ENCODE results near the gene ARHGAP42. TPM values are rescaled to one million over a fixed set of nuclear protein-coding genes. Genes with fewer than 3 reads are reported as not detected.

ARHGAP42 gene
- total and polyA plus RNA-seq, 4 donors: 3.8 to 17.2 (median 12.0) TPM

DNA sequence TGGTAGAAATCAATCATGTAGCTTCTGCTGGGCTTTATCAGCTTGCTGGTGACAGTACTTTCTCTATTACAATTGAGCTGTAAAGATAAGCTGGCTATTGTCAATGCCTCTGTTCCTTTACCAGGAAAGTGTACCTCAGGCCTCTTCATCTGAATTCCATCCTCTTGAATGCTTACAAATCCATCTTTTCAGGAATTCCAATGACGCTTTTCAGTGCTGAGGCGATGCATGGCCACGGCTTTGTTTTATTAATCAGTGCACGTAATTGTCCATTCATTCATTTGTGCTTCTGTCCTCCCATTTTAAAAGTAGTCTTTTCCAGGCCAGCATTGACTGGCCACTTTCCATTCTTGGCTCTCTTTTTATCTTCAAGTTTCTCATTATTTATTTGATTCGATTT is 240.5 kb downstream of the ARHGAP42 start:
- 87% methylated on average over 5 of the region's 5 CpGs for WGBS
- no peaks in the 10 kb centered on the region for H3K4me1 ChIP-seq (ENCODE audit: control insufficient read depth in 4 of 4, insufficient read depth in 4 of 4, low read length in 3 of 4)

GRCh38 chr11:100928426-100928825 is 241.3 kb downstream of the ARHGAP42 start:
- Histone ChIP-seq H3K36me3 (ENCODE audit: control insufficient read depth in 4 of 4, insufficient read depth in 3 of 4, low read depth in 1 of 4, low read length in 3 of 4) (no peaks in the 10 kb centered on the region), H3K4me3 (ENCODE audit: low read depth in 1 of 3, low read length in 3 of 3) (no peak overlapping the region), H3K27ac (ENCODE audit: low read depth in 1 of 2, low read length in 2 of 2) (no peak overlapping the region), H3K9ac (ENCODE audit: low read depth in 1 of 2, low read length in 2 of 2) (no peak overlapping the region), H3K9me3 (ENCODE audit: control insufficient read depth in 4 of 4, low read length in 3 of 4) (no peaks in the 10 kb centered on the region), H3K27me3 (ENCODE audit: control insufficient read depth in 4 of 4, insufficient read depth in 4 of 4, low read length in 3 of 4) (no peaks in the 10 kb centered on the region), H3K4me1 (ENCODE audit: control insufficient read depth in 4 of 4, insufficient read depth in 4 of 4, low read length in 3 of 4) (no peaks in the 10 kb centered on the region)
- TF ChIP-seq SP1 (IDR thresholded peaks at IDR 0.05) (no peak), HNF4A (conservative IDR thresholded peaks at IDR 0.05) (no peak), RAD21 (IDR thresholded peaks at IDR 0.05) (no peak), FOXA1 (IDR thresholded peaks at IDR 0.05) (no peak), CTCF (IDR thresholded peaks at IDR 0.05; ENCODE audit: low read depth, low read length, missing input control) (no peak)
- TF ChIP-seq, protein P1, sequence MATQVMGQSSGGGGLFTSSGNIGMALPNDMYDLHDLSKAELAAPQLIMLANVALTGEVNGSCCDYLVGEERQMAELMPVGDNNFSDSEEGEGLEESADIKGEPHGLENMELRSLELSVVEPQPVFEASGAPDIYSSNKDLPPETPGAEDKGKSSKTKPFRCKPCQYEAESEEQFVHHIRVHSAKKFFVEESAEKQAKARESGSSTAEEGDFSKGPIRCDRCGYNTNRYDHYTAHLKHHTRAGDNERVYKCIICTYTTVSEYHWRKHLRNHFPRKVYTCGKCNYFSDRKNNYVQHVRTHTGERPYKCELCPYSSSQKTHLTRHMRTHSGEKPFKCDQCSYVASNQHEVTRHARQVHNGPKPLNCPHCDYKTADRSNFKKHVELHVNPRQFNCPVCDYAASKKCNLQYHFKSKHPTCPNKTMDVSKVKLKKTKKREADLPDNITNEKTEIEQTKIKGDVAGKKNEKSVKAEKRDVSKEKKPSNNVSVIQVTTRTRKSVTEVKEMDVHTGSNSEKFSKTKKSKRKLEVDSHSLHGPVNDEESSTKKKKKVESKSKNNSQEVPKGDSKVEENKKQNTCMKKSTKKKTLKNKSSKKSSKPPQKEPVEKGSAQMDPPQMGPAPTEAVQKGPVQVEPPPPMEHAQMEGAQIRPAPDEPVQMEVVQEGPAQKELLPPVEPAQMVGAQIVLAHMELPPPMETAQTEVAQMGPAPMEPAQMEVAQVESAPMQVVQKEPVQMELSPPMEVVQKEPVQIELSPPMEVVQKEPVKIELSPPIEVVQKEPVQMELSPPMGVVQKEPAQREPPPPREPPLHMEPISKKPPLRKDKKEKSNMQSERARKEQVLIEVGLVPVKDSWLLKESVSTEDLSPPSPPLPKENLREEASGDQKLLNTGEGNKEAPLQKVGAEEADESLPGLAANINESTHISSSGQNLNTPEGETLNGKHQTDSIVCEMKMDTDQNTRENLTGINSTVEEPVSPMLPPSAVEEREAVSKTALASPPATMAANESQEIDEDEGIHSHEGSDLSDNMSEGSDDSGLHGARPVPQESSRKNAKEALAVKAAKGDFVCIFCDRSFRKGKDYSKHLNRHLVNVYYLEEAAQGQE (IDR thresholded peaks at IDR 0.05): no peak
- DNase-seq (ENCODE audit: low spot score): no peak
- 97% methylated on average over 2 of the region's 2 CpGs for WGBS

More for the DNA sequence above, 240.5 kb downstream of the ARHGAP42 start:
- DNase-seq (ENCODE audit: low spot score): no peak
- no peak overlapping the region for H3K4me3 ChIP-seq (ENCODE audit: low read depth in 1 of 3, low read length in 3 of 3)
- H3K9ac ChIP-seq (ENCODE audit: low read depth in 1 of 2, low read length in 2 of 2): no peak overlapping the region
- no peak overlapping the region for H3K27ac ChIP-seq (ENCODE audit: low read depth in 1 of 2, low read length in 2 of 2)
- no peaks in the 10 kb centered on the region for H3K9me3 ChIP-seq (ENCODE audit: control insufficient read depth in 4 of 4, low read length in 3 of 4)
- TF ChIP-seq FOXA1 (IDR thresholded peaks at IDR 0.05) (no peak), FOXA2 (IDR thresholded peaks at IDR 0.05) (no peak), TAF1 (conservative IDR thresholded peaks at IDR 0.05) (no peak), HNF4G (IDR thresholded peaks at IDR 0.05) (no peak), JUND (IDR thresholded peaks at IDR 0.05) (no peak), HNF4A (conservative IDR thresholded peaks at IDR 0.05) (no peak), YY1 (IDR thresholded peaks at IDR 0.05) (no peak), SP1 (IDR thresholded peaks at IDR 0.05) (no peak), RXRA (IDR thresholded peaks at IDR 0.05) (no peak), RAD21 (IDR thresholded peaks at IDR 0.05) (no peak), CTCF (IDR thresholded peaks at IDR 0.05; ENCODE audit: low read depth, low read length, missing input control) (no peak)
- TF ChIP-seq, protein P2, sequence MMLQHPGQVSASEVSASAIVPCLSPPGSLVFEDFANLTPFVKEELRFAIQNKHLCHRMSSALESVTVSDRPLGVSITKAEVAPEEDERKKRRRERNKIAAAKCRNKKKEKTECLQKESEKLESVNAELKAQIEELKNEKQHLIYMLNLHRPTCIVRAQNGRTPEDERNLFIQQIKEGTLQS (IDR thresholded peaks at IDR 0.05): no peak
- TF ChIP-seq, protein P1 (IDR thresholded peaks at IDR 0.05): no peak
- H3K27me3 ChIP-seq (ENCODE audit: control insufficient read depth in 4 of 4, insufficient read depth in 4 of 4, low read length in 3 of 4): no peaks in the 10 kb centered on the region
- H3K36me3 ChIP-seq (ENCODE audit: control insufficient read depth in 4 of 4, insufficient read depth in 3 of 4, low read depth in 1 of 4, low read length in 3 of 4): peaks cover 0 to 1% (median 0%) of the 10 kb centered on the region in 4 donors

Data from liver (tissue), 9 donors.